ENCODE results near the gene HSD3B7.

DNA sequence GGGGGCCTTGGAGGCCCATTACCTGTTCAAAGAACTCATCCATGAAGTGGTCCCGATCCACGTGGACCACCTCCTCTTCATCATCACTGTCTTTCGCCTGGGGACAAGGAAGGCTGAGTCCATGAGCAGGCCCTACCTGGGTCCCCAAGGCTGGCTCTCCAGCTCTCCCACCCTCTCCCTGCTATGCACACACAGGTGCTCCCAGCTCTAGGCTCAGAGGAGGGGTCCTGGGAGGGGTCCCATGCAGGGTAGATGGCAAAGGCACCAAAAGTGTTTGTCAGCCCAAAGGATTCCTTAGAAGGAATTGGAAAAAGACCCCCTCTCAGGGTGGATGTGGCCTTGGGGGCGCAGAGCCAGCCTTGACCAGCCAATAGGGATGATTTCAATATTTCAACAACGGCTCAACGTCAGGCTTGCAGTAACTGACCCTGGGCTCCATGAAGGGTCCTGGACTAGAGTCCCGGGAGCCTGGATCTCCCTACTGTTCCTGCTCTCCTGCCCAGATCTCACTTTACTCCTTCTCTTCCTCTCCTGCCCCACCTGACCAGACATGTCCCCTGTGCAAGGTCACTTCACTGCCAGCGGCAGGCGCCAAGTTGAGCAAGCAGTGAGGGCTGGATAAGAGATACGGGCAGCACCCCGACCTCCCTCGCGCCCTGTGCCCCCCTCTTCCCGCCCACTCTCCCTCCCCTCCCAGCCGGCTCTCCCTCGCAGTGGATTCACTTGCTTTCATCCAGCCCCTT lies 16.7 kb downstream of the HSD3B7 start:
- no peak for TF ChIP-seq CTCF (IDR thresholded peaks at IDR 0.05)
- TF ChIP-seq POLR2A (IDR thresholded peaks at IDR 0.05) = no peak
